Body of pancreas (tissue), 4 donors: ENCODE data around the gene TMEM156. TPM values are rescaled to one million over a fixed set of nuclear protein-coding genes. Genes with fewer than 3 reads are reported as not detected.
"Not testable (repeated sequence)": the region's sequence is repeated elsewhere in the genome, so short reads cannot be mapped to it uniquely, and the experiment has no call there.

Experiments
- ATAC-seq: fragments of 150-250 bp; one replicate; pipeline ENCODE4 v1.9.1; 2016
- DNase-seq, 4 donors: peaks; one replicate each; pipeline ENCODE4 v3.0.0-alpha.2; 2019
- H3K27ac ChIP-seq, 4 donors: fragments of 200-600 bp; sonication (generic); 1 replicate in 3 of 4; 2 replicates in 1 of 4; pipeline versions ENCODE4 v1.5.1 to v1.6.1; 2016 to 2019; ENCODE audit warnings: mild to moderate bottlenecking in 1 of 4, mixed read lengths in 1 of 4, moderate library complexity in 1 of 4
- H3K27me3 ChIP-seq, 2 donors: fragments of 200-600 bp; sonication (generic); one replicate each; pipeline ENCODE4 v1.6.0; 2016; ENCODE audit warnings: mild to moderate bottlenecking in 1 of 2
- H3K36me3 ChIP-seq, 2 donors: fragments of 200-600 bp; sonication (generic); replicated peaks in 1 of 2; 2 replicates each; pipeline ENCODE4 v1.5.1; 2016; ENCODE audit warnings: low read depth in 2 of 2; ENCODE audit not compliant: insufficient read depth in 1 of 2
- H3K4me1 ChIP-seq: fragments of 200-600 bp; sonication (generic); one replicate; pipeline ENCODE4 v1.6.0; 2016
- H3K4me3 ChIP-seq, 2 donors: fragments of 200-600 bp; sonication (generic); 1 replicate in 1 of 2; 2 replicates in 1 of 2; pipeline ENCODE4 v1.5.1; 2016 to 2019
- H3K9me3 ChIP-seq, 3 donors: fragments of 200-600 bp; sonication (generic); 1 replicate in 2 of 3; 2 replicates in 1 of 3; pipeline ENCODE4 v1.5.1; 2016
- CTCF ChIP-seq, 7 experiments: fragments of 450-650 bp in 4 of 7; fragments of 200-600 bp in 3 of 7; sonication (generic) in 3 of 7; IDR thresholded peaks; one replicate each; pipeline ENCODE4 v1.5.1; 2016 to 2019; ENCODE audit warnings: antibody characterized with exemption in 7 of 7
- POLR2A ChIP-seq, 3 donors: fragments of 450-650 bp; IDR thresholded peaks; one replicate each; pipeline ENCODE4 v1.6.1; 2016; ENCODE audit warnings: antibody characterized with exemption in 3 of 3, mild to moderate bottlenecking in 2 of 3
- WGBS, 2 donors: methylation state at CpG; one replicate each; pipeline ENCODE4 v1.1.5; 2017; 5-methylcytosine and 5-hydroxymethylcytosine counted together
- intact Hi-C: fragments of 100-400 bp; cut with DNase I; formaldehyde crosslinking; loops from one replicate; pipeline ENCODE4 v1.15.1; 2023
- total RNA-seq, 2 donors: library from RNA; depleted of rRNA; stranded (reverse); fragments of >200 nt; gene quantifications; one replicate each; pipeline ENCODE4 v1.1.0, GENCODE V29; 2016

Gene TMEM156
- total RNA-seq, 2 donors from 2014 or later, result 2.9 TPM; not detected in 1

GRCh38 chr4:38993683-38994082 lies 38.5 kb downstream of the TMEM156 start:
- no peak for TF ChIP-seq POLR2A (IDR thresholded peaks at IDR 0.05)
- TF ChIP-seq CTCF (IDR thresholded peaks at IDR 0.05), result no peak
- WGBS, 2 donors, result 78 to 89% methylated on average over 3 of the region's 3 CpGs
- no peak overlapping the region for H3K4me3 ChIP-seq
- H3K4me1 ChIP-seq, result no peaks in the 10 kb centered on the region
- DNase-seq (no peak), ATAC-seq (no peak)
- no peak overlapping the region for H3K27ac ChIP-seq
- H3K9me3 ChIP-seq, result no peaks in the 10 kb centered on the region
- intact Hi-C loops, result no loop called here
- no peaks in the 10 kb centered on the region for H3K36me3 ChIP-seq
- H3K27me3 ChIP-seq, result no peaks in the 10 kb centered on the region

GRCh38 chr4:38990241-38990640 lies 42.0 kb downstream of the TMEM156 start:
- ATAC-seq, result no peak
- Histone ChIP-seq H3K27me3 (no peaks in the 10 kb centered on the region), H3K36me3 (no peaks in the 10 kb centered on the region), H3K4me1 (no peaks in the 10 kb centered on the region), H3K27ac (no peak overlapping the region), H3K9me3 (no peaks in the 10 kb centered on the region), H3K4me3 (no peak overlapping the region)
- DNase-seq, result no peak
- intact Hi-C loops, result no loop called here
- WGBS, 2 donors, result 84 to 85% methylated on average over 5 of the region's 5 CpGs
- TF ChIP-seq CTCF (IDR thresholded peaks at IDR 0.05) (no peak), POLR2A (IDR thresholded peaks at IDR 0.05) (no peak)

- 88 to 91% methylated on average over 6 of the region's 6 CpGs for WGBS, 2 donors
- Histone ChIP-seq H3K9me3 (no peaks in the 10 kb centered on the region), H3K4me1 (no peaks in the 10 kb centered on the region), H3K36me3 (no peaks in the 10 kb centered on the region), H3K27me3 (no peaks in the 10 kb centered on the region), H3K27ac (no peak overlapping the region), H3K4me3 (no peak overlapping the region)
- intact Hi-C loops, result no loop called here
- TF ChIP-seq CTCF (IDR thresholded peaks at IDR 0.05) (no peak), POLR2A (IDR thresholded peaks at IDR 0.05) (no peak)
- ATAC-seq, result no peak
- DNase-seq, result no peak
Observed at GRCh38 chr4:38989487-38989886, 42.7 kb downstream of the TMEM156 start.

GRCh38 chr4:38988353-38988752 lies 43.9 kb downstream of the TMEM156 start:
- DNase-seq, H3K4me1 ChIP-seq, H3K27me3 ChIP-seq, H3K27ac ChIP-seq, intact Hi-C loops, ATAC-seq, H3K36me3 ChIP-seq, H3K4me3 ChIP-seq, H3K9me3 ChIP-seq: not testable (repeated sequence)
- 85 to 86% methylated on average over 9 of the region's 9 CpGs for WGBS, 2 donors

- H3K27me3 ChIP-seq, result no peaks in the 10 kb centered on the region
- H3K27ac ChIP-seq, result no peak overlapping the region
- no peaks in the 10 kb centered on the region for H3K9me3 ChIP-seq
- ATAC-seq, result no peak
- DNase-seq, result no peak
- intact Hi-C loops, result no loop called here
- no peaks in the 10 kb centered on the region for H3K4me1 ChIP-seq
- H3K36me3 ChIP-seq, result no peaks in the 10 kb centered on the region
- TF ChIP-seq POLR2A (IDR thresholded peaks at IDR 0.05), result no peak
- no peak for TF ChIP-seq CTCF (IDR thresholded peaks at IDR 0.05)
- H3K4me3 ChIP-seq, result no peak overlapping the region
Observed at GRCh38 chr4:38987491-38987890, 44.7 kb downstream of the TMEM156 start.
